ENCODE results near the gene PKD1L1. TPM values are rescaled to one million over a fixed set of nuclear protein-coding genes. Genes with fewer than 3 reads are reported as not detected.

Gene PKD1L1
- total RNA-seq, 3 donors from 2014 or later (not counting 1 experiment from before 2014, with no cell fraction given), result 0.33 to 0.48 (median 0.38) TPM

DNA sequence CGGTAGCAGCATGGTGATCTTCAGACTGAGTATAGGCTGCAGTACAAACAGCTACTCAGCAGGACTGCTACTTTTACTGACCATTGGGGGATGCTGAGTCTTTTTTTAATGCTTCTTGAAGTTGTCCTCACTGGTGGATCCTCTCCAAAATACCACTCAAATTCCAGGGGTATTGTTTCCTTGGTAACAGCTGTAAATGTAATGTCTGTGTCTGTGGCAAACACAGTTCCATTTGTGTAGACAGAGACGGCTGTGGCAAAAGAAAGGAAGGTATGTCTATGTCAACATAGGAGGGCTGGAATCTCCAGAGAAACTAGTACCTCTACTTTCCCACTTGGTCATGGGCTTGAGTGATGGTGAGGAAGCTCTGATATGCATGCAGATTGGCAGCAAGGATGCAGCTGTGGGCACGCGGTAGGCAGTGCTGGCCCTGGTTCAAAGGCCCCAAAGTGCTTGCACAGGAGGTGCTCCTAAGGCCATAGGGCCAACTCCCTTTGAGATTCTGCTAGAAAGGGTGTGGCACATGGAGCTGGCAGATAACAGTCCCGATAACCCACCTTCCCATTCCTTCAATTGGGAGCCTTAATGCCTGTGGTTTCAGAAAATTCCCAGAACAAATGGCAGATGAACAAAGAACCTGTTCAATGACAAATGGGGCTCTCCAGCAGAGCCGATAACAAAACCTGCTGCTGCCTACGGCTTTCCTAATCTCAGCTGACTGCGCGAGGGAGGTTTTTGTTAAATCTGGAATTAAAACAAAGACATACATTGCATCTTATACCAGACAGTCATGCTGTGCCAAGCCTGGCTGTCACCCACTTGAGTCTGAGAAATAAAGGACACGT, 43.0 kb downstream of the PKD1L1 start:
- DNase-seq (no peak), ATAC-seq (no peak)
- Histone ChIP-seq H3K9me3 (ENCODE audit: control insufficient read depth, insufficient read depth, low read length) (no peaks in the 10 kb centered on the region), H3K4me1 (ENCODE audit: control insufficient read depth, insufficient read depth, low read length) (no peaks in the 10 kb centered on the region), H3K36me3 (ENCODE audit: control insufficient read depth, insufficient read depth, low read length) (no peaks in the 10 kb centered on the region), H3K4me3 (ENCODE audit: low read length) (no peak overlapping the region), H3K27ac (ENCODE audit: low read length) (no peak overlapping the region), H3K27me3 (ENCODE audit: control insufficient read depth, insufficient read depth, low read length) (no peaks in the 10 kb centered on the region)
- H3K4me1 Mint-ChIP-seq, result no peaks in the 10 kb centered on the region
- no peak overlapping the region for H3K4me3 Mint-ChIP-seq
- H3K27ac Mint-ChIP-seq, result no peak overlapping the region
- TF ChIP-seq, protein P1, sequence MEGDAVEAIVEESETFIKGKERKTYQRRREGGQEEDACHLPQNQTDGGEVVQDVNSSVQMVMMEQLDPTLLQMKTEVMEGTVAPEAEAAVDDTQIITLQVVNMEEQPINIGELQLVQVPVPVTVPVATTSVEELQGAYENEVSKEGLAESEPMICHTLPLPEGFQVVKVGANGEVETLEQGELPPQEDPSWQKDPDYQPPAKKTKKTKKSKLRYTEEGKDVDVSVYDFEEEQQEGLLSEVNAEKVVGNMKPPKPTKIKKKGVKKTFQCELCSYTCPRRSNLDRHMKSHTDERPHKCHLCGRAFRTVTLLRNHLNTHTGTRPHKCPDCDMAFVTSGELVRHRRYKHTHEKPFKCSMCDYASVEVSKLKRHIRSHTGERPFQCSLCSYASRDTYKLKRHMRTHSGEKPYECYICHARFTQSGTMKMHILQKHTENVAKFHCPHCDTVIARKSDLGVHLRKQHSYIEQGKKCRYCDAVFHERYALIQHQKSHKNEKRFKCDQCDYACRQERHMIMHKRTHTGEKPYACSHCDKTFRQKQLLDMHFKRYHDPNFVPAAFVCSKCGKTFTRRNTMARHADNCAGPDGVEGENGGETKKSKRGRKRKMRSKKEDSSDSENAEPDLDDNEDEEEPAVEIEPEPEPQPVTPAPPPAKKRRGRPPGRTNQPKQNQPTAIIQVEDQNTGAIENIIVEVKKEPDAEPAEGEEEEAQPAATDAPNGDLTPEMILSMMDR (IDR thresholded peaks at IDR 0.05), result no peak
- no peaks in the 10 kb centered on the region for H3K27me3 Mint-ChIP-seq (ENCODE audit: low read depth in 2 of 2)
- no peaks in the 10 kb centered on the region for H3K9me3 Mint-ChIP-seq
- WGBS (ENCODE audit: insufficient coverage), result 91% methylated on average over 9 of the region's 10 CpGs
- no peaks in the 10 kb centered on the region for H3K36me3 Mint-ChIP-seq
- intact Hi-C loops (cut with micrococcal nuclease), result no loop called here

DNA sequence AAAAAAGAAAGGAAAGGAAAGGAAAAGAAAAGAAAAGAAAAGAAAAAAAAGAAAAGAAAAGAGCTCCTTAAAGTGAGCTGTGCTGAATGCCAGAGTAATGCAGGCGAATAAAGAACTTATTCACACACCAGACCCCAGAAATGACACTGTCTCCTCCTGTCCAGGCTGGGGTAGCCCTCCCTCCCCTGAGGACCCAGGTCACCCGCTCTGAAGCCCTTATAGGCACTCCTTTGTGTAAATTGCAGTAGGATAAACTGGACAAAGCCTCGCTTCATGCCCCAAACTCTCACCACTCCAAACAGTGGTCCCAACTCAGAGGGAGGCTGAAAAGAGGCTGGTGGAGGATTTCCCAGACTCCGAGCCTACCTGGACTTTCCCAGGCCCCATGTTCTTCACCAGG, 46.3 kb downstream of the PKD1L1 start:
- Histone ChIP-seq H3K27ac (ENCODE audit: low read length) (no peak overlapping the region), H3K9me3 (ENCODE audit: control insufficient read depth, insufficient read depth, low read length) (no peaks in the 10 kb centered on the region), H3K4me1 (ENCODE audit: control insufficient read depth, insufficient read depth, low read length) (no peaks in the 10 kb centered on the region), H3K36me3 (ENCODE audit: control insufficient read depth, insufficient read depth, low read length) (no peaks in the 10 kb centered on the region), H3K4me3 (ENCODE audit: low read length) (no peak overlapping the region), H3K27me3 (ENCODE audit: control insufficient read depth, insufficient read depth, low read length) (no peaks in the 10 kb centered on the region)
- Mint-ChIP-seq H3K4me1 (no peaks in the 10 kb centered on the region), H3K27ac (no peak overlapping the region), H3K36me3 (no peaks in the 10 kb centered on the region), H3K9me3 (no peaks in the 10 kb centered on the region), H3K4me3 (no peak overlapping the region), H3K27me3 (ENCODE audit: low read depth in 2 of 2) (peaks cover 2 to 7% of the 10 kb centered on the region in 2 donors)
- intact Hi-C loops (cut with micrococcal nuclease), result no loop called here
- TF ChIP-seq, protein P1 (IDR thresholded peaks at IDR 0.05), result no peak
- no peak for ATAC-seq
- 100% methylated on average over 2 of the region's 4 CpGs for WGBS (ENCODE audit: insufficient coverage)
- no peak for DNase-seq

DNA sequence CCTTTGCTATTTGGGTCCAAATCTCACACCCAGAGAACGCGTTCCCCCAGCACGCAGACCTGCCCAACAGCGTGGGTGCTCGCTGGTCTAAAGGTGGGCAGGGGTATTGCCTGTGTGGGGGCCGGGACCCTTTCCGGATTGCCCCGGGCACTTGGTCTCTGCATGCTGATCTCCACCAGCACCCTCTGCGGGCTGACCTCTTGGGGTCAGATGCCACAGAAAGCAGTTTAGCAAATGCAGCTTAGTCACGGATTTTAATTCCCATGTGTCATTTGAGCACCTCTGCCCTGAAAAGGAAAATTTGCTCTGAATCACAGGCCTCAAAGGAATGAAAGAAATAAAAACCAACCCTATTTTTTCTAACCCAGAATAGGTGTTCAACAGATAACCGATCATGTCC, 46.7 kb downstream of the PKD1L1 start:
- no peaks in the 10 kb centered on the region for H3K4me1 ChIP-seq (ENCODE audit: control insufficient read depth, insufficient read depth, low read length)
- Mint-ChIP-seq H3K9me3 (no peaks in the 10 kb centered on the region), H3K4me3 (no peak overlapping the region), H3K27me3 (ENCODE audit: low read depth in 2 of 2) (peaks cover 2 to 7% of the 10 kb centered on the region in 2 donors), H3K4me1 (no peaks in the 10 kb centered on the region), H3K36me3 (no peaks in the 10 kb centered on the region), H3K27ac (no peak overlapping the region)
- no peak overlapping the region for H3K4me3 ChIP-seq (ENCODE audit: low read length)
- intact Hi-C loops (cut with micrococcal nuclease), result no loop called here
- DNase-seq, result no peak
- H3K27ac ChIP-seq (ENCODE audit: low read length), result no peak overlapping the region
- H3K9me3 ChIP-seq (ENCODE audit: control insufficient read depth, insufficient read depth, low read length), result no peaks in the 10 kb centered on the region
- no peak for ATAC-seq
- WGBS (ENCODE audit: insufficient coverage), result 93% methylated on average over 10 of the region's 11 CpGs
- TF ChIP-seq, protein P1 (IDR thresholded peaks at IDR 0.05), result no peak
- H3K36me3 ChIP-seq (ENCODE audit: control insufficient read depth, insufficient read depth, low read length), result no peaks in the 10 kb centered on the region
- H3K27me3 ChIP-seq (ENCODE audit: control insufficient read depth, insufficient read depth, low read length), result no peaks in the 10 kb centered on the region

DNA sequence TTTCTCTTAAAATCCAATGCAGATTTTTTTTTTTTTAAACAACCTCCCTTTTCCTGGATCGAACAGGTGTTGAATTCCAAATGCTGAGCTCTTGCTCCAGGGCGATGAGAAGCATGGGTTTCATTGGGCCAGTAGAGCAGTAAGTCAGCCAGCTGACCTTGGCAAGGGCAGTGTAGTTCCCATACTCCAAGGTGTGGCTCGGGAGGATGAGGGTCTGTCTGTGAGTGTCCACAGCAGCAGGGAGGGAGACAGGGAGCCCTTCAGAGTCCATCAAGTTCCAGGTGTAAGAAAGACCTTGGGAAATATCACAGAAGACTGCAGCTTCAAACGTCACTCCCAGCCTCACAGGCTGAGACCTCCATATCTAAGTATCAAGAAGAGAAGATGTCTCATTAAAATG, 50.4 kb downstream of the PKD1L1 start:
- no peak for DNase-seq
- no peaks in the 10 kb centered on the region for H3K27me3 ChIP-seq (ENCODE audit: control insufficient read depth, insufficient read depth, low read length)
- TF ChIP-seq, protein P1 (IDR thresholded peaks at IDR 0.05), result no peak
- H3K27me3 Mint-ChIP-seq (ENCODE audit: low read depth in 2 of 2), result peaks cover 2 to 7% of the 10 kb centered on the region in 2 donors
- H3K9me3 Mint-ChIP-seq, result no peaks in the 10 kb centered on the region
- WGBS (ENCODE audit: insufficient coverage), result 92% methylated on average over 4 of the region's 4 CpGs
- H3K4me3 Mint-ChIP-seq, result no peak overlapping the region
- H3K9me3 ChIP-seq (ENCODE audit: control insufficient read depth, insufficient read depth, low read length), result no peaks in the 10 kb centered on the region
- intact Hi-C loops (cut with micrococcal nuclease), result no loop called here
- no peaks in the 10 kb centered on the region for H3K4me1 Mint-ChIP-seq
- no peak overlapping the region for H3K4me3 ChIP-seq (ENCODE audit: low read length)
- no peaks in the 10 kb centered on the region for H3K36me3 ChIP-seq (ENCODE audit: control insufficient read depth, insufficient read depth, low read length)
- no peak for ATAC-seq
- no peak overlapping the region for H3K27ac ChIP-seq (ENCODE audit: low read length)
- H3K27ac Mint-ChIP-seq, result no peak overlapping the region
- no peaks in the 10 kb centered on the region for H3K36me3 Mint-ChIP-seq
- H3K4me1 ChIP-seq (ENCODE audit: control insufficient read depth, insufficient read depth, low read length), result no peaks in the 10 kb centered on the region
